Activated naive CD8-positive, alpha-beta T cell treated with anti-CD3 and anti-CD28 coated beads, Interleukin-2, amount 50 U/mL, for 16 hours (primary cell): ENCODE results near the gene EEF2.
"Not testable (repeated sequence)": the region's sequence is repeated elsewhere in the genome, so short reads cannot be mapped to it uniquely, and the experiment has no call there.

ENCODE experiments used
- DNase-seq: peaks from one replicate; pipeline ENCODE4 v3.0.0-alpha.2; 2020; ENCODE audit warnings: low read depth, low spot score

EEF2 gene

GRCh38 chr19:4014541-4015491, 29.6 kb upstream of the EEF2 start:
- no peak for DNase-seq

- no peak for DNase-seq
These were observed 28.8 kb upstream of the EEF2 start for GRCh38 chr19:4013886-4014540.

GRCh38 chr19:4012975-4013634, 27.8 kb upstream of the EEF2 start:
- no peak for DNase-seq

GRCh38 chr19:4012092-4012974, 27.1 kb upstream of the EEF2 start:
- DNase-seq = no peak

GRCh38 chr19:4011430-4011829, 26.2 kb upstream of the EEF2 start:
- not testable (repeated sequence) for DNase-seq

GRCh38 chr19:4010808-4011110, 25.5 kb upstream of the EEF2 start:
- DNase-seq = no peak

GRCh38 chr19:4009990-4010807, 24.9 kb upstream of the EEF2 start:
- DNase-seq = no peak

- DNase-seq = no peak
These were observed 22.7 kb upstream of the EEF2 start for GRCh38 chr19:4007836-4008539.

GRCh38 chr19:4007021-4007835, 22.0 kb upstream of the EEF2 start, which contains the start of gene PIAS4:
PIAS4 (plus strand) TSS chr19:4007736; CDS start chr19:4007761, 25 bp downstream.
- peak; percentile 91 for DNase-seq

GRCh38 chr19:4005436-4005835, 20.2 kb upstream of the EEF2 start:
- DNase-seq = not testable (repeated sequence)

- not testable (repeated sequence) for DNase-seq
These were observed 15.5 kb upstream of the EEF2 start for GRCh38 chr19:4000798-4001197.

GRCh38 chr19:3998667-3999412, 13.6 kb upstream of the EEF2 start:
- DNase-seq = not testable (repeated sequence)

GRCh38 chr19:3995607-3996006, 10.3 kb upstream of the EEF2 start:
- DNase-seq = no peak

GRCh38 chr19:3990815-3991117, 5.5 kb upstream of the EEF2 start:
- no peak for DNase-seq

GRCh38 chr19:3987619-3988371, 2.5 kb upstream of the EEF2 start:
- DNase-seq = peak; percentile 74

- DNase-seq = no peak
These were observed 1.2 kb upstream of the EEF2 start for GRCh38 chr19:3986260-3987041.
